GM04503 (cell line): Measurements from ENCODE around the gene PAM.
"Not testable (repeated sequence)": the region's sequence is repeated elsewhere in the genome, so short reads cannot be mapped to it uniquely, and the experiment has no call there.

Experiments
- DNase-seq: peaks from one replicate; pipeline ENCODE4 v3.0.0-alpha.2; 2012; ENCODE audit warnings: low read depth

Gene PAM

DNA sequence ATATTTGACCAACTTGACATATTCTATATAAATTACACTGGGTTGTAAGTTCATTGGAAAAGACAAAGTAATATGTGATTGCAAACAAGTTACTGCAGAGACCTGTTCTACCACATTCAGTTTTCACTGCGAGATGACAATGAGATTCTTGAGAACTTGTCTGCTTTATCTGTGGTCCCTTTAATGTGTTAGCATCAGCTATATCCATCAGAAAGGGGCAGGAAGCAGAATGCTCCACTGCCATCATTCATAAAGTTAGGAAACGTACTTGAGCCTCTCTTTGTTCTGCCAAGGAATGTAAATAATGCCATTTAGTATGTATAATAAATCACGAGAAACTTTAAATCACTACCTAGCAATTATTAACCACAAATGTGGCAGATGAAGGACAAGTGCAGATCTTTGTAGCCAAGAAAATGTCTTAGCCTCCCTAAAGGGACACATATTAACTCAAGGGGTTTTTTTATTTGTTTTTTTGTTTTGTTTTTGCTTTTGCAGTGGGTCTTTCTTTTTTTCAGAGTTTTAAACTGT, 305.4 kb downstream of the PAM start:
- DNase-seq: no peak

DNA sequence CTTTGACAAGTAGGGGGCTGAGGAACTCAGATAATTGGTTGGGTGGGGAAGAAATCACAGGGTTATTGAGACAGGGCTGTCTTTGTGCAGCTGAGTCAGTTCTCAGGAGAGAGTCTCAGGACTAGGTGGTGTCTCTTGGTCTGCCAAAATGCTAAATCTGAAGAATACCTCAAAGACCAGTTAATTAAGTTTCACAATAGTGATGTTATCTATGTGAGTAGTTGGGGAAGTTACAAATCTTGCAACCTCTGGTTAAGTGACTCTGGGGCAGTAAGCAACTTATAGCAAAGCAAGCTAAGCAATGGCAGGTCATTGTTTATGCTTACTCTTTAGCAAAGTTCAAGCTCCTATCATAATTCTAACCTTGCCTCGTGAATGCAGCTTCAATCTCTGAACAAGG, 311.2 kb downstream of the PAM start:
- DNase-seq: no peak

DNA sequence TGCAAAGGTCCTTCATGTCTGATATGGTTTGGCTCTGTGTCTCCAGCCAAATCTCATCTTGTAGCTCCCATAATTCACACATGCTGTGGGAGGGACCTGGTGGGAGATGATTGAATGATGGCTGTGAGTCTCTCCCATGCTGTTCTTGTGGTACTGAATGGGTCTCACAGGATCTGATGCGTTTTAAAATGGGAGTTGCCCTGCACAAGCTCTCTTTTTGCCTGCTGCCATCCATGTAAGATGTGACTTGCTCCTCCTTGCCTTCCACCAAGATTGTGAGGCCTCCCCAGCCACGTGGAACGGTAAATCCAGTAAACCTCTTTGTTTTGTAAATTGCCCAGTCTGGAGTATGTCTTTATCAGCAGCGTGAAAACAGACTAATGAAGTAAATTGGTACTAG, 318.4 kb downstream of the PAM start:
- not testable (repeated sequence) for DNase-seq

DNA sequence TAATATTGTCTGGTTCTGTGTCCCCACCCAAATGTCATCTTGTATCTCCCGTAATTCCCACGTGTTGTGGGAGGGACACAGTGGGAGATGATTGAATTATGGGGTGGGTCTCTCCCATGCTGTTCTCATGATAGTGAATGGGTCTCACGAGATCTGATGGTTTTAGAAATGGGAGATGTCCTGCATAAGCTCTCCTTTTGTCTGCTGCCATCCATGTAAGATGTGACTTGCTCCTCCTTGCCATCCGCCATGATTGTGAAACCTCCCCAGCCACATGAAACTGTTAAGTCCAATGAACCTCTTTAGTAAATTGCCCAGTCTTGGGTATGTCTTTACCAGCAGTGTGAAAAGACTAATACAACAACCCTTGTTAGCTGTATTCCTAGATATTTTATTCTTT, 320.3 kb downstream of the PAM start:
- DNase-seq: no peak
